ENCODE measurements around the gene EHD3.

Gene EHD3

GRCh38 chr2:31231571-31232302, 2.2 kb upstream of the EHD3 start:
- H3K9me3 ChIP-seq (ENCODE audit: control insufficient read depth, low read length): no peaks in the 10 kb centered on the region
- H3K36me3 ChIP-seq (ENCODE audit: control insufficient read depth, insufficient read depth, low read length): no peaks in the 10 kb centered on the region
- no peak overlapping the region for H3K9ac ChIP-seq
- no peaks in the 10 kb centered on the region for H3K79me2 ChIP-seq
- no peaks in the 10 kb centered on the region for H3K4me1 ChIP-seq
- H3K4me2 ChIP-seq (ENCODE audit: low read length): no peak overlapping the region
- H3K27me3 ChIP-seq (ENCODE audit: control insufficient read depth, insufficient read depth, low read length): no peaks in the 10 kb centered on the region
- no peak overlapping the region for H3K4me3 ChIP-seq (ENCODE audit: low read depth, low read length)
- TF ChIP-seq, protein P1, sequence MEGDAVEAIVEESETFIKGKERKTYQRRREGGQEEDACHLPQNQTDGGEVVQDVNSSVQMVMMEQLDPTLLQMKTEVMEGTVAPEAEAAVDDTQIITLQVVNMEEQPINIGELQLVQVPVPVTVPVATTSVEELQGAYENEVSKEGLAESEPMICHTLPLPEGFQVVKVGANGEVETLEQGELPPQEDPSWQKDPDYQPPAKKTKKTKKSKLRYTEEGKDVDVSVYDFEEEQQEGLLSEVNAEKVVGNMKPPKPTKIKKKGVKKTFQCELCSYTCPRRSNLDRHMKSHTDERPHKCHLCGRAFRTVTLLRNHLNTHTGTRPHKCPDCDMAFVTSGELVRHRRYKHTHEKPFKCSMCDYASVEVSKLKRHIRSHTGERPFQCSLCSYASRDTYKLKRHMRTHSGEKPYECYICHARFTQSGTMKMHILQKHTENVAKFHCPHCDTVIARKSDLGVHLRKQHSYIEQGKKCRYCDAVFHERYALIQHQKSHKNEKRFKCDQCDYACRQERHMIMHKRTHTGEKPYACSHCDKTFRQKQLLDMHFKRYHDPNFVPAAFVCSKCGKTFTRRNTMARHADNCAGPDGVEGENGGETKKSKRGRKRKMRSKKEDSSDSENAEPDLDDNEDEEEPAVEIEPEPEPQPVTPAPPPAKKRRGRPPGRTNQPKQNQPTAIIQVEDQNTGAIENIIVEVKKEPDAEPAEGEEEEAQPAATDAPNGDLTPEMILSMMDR (IDR thresholded peaks at IDR 0.05): no peak
- H2AFZ ChIP-seq: no peak overlapping the region
- no peak overlapping the region for H3K27ac ChIP-seq

GRCh38 chr2:31232586-31232985, 1.4 kb upstream of the EHD3 start:
- no peak overlapping the region for H3K4me2 ChIP-seq (ENCODE audit: low read length)
- H3K27ac ChIP-seq: no peak overlapping the region
- no peaks in the 10 kb centered on the region for H3K36me3 ChIP-seq (ENCODE audit: control insufficient read depth, insufficient read depth, low read length)
- no peaks in the 10 kb centered on the region for H3K27me3 ChIP-seq (ENCODE audit: control insufficient read depth, insufficient read depth, low read length)
- TF ChIP-seq, protein P1 (IDR thresholded peaks at IDR 0.05): no peak
- no peak overlapping the region for H2AFZ ChIP-seq
- H3K4me3 ChIP-seq (ENCODE audit: low read depth, low read length): no peak overlapping the region
- no peaks in the 10 kb centered on the region for H3K79me2 ChIP-seq
- no peak overlapping the region for H3K9ac ChIP-seq
- H3K4me1 ChIP-seq: no peaks in the 10 kb centered on the region
- H3K9me3 ChIP-seq (ENCODE audit: control insufficient read depth, low read length): no peaks in the 10 kb centered on the region

DNA sequence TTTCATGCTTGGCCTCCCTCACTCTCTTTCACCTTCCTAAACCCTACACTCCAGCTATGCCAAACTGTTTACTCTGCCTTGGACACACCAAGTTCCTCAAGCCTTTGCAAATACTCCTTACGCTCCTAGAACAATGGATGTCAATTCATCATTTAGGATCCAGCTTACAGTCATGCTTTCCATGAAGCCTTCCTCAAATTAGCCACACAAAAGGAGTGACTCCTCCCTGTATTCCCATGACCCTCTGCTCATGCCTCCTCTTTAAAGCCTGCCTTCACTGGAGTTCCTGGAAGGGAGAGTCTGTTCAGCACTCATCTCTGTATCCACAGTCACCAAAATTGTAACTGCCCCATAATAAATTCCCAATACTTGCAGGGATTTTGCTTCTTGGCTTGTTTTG, 721 bp upstream of the EHD3 start:
- Histone ChIP-seq H2AFZ (peak overlapping the region; percentile 77), H3K4me1 (no peaks in the 10 kb centered on the region), H3K4me2 (ENCODE audit: low read length) (peak overlapping the region; percentile 91), H3K27me3 (ENCODE audit: control insufficient read depth, insufficient read depth, low read length) (no peaks in the 10 kb centered on the region), H3K79me2 (no peaks in the 10 kb centered on the region), H3K4me3 (ENCODE audit: low read depth, low read length) (peak overlapping the region; percentile 81), H3K9ac (no peak overlapping the region), H3K36me3 (ENCODE audit: control insufficient read depth, insufficient read depth, low read length) (no peaks in the 10 kb centered on the region), H3K27ac (no peak overlapping the region), H3K9me3 (ENCODE audit: control insufficient read depth, low read length) (no peaks in the 10 kb centered on the region)
- TF ChIP-seq, protein P1 (IDR thresholded peaks at IDR 0.05): no peak

DNA sequence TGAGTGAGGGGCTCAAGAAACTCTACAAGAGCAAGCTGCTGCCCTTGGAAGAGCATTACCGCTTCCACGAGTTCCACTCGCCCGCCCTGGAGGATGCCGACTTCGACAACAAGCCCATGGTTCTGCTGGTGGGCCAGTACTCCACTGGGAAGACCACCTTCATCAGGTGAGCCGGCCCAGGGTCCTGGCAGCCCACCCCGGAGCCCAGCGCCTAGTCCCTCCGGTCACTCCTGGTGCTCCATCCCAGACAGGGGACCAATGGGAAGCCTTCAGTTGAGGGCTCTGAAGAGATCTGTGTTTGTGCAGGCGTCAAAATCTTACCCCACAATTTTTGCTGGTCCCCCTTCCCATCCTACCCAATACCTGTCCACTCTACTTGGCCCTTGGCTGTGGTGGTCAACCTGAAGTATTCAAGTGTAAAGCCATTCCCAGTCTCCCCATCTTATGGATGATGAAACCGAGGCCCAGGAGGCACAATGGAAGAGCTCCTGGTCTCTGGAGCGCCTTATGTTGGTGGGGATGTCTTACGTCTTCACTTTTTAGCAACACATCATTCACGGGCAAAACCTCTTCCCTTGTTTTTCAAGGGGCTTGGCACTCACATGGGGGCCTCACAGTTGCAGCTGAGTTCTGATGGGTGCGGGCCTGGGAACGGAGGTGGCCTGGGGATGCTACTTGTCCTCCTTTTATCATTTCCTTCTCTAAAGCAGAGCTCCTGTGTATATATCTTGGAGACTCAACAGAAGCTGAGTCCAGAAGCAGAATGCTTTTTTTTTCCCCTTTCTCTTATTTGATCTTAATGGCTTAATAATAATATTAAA, 941 bp downstream of the EHD3 start:
- Histone ChIP-seq H3K27ac (no peak overlapping the region), H3K36me3 (ENCODE audit: control insufficient read depth, insufficient read depth, low read length) (no peaks in the 10 kb centered on the region), H2AFZ (peak overlapping the region; percentile 77), H3K9ac (no peak overlapping the region), H3K4me3 (ENCODE audit: low read depth, low read length) (peak overlapping the region; percentile 81), H3K79me2 (no peaks in the 10 kb centered on the region), H3K27me3 (ENCODE audit: control insufficient read depth, insufficient read depth, low read length) (no peaks in the 10 kb centered on the region), H3K4me1 (no peaks in the 10 kb centered on the region), H3K9me3 (ENCODE audit: control insufficient read depth, low read length) (no peaks in the 10 kb centered on the region), H3K4me2 (ENCODE audit: low read length) (peak overlapping the region; percentile 91)
- TF ChIP-seq, protein P1 (IDR thresholded peaks at IDR 0.05): no peak

Data from parathyroid adenoma (tissue), 2 donors.